GM20000 (cell line): ENCODE results near the gene CCDC30.

ENCODE experiments used
- DNase-seq: peaks from one replicate; pipeline ENCODE4 v3.0.0; 2012; ENCODE audit warnings: low spot score
- CTCF ChIP-seq: IDR thresholded peaks from 2 replicates; pipeline ENCODE4 v1.5.1; 2012; ENCODE audit warnings: mild to moderate bottlenecking, control low read depth; ENCODE audit errors: extremely low read depth, missing control alignments

Gene CCDC30

GRCh38 chr1:42529724-42530181 is 66.7 kb downstream of the CCDC30 start:
- no peak for TF ChIP-seq CTCF
- DNase-seq, result no peak

DNA sequence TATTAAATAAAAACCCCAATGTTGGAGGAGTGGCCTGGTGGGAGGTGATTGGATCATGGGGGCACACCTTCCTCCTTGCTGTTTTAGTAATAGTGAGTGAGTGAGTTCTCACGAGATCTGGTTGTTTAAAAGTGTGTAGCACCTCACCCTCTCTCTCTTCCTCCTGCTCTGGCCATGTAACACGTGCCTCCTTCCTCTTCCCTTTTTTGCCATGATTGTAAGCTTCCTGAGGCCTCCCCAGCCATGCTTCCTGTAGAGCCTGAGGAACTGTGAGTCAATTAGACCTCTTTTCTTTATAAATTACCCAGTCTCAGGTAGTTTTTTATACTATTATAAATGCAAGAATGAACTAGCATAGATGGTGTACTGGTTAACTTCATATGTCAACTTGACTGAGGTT is 68.0 kb downstream of the CCDC30 start:
- TF ChIP-seq CTCF, result no peak
- DNase-seq, result no peak

- TF ChIP-seq CTCF, result no peak
- no peak for DNase-seq
These were observed 70.2 kb downstream of the CCDC30 start for GRCh38 chr1:42533101-42533863.

- TF ChIP-seq CTCF, result no peak
These were observed 78.0 kb downstream of the CCDC30 start for GRCh38 chr1:42541104-42541503.

GRCh38 chr1:42551180-42551579 is 88.1 kb downstream of the CCDC30 start:
- no peak for DNase-seq
- no peak for TF ChIP-seq CTCF

More at GRCh38 chr1:42541104-42541503, 78.0 kb downstream of the CCDC30 start:
- no peak for DNase-seq

DNA sequence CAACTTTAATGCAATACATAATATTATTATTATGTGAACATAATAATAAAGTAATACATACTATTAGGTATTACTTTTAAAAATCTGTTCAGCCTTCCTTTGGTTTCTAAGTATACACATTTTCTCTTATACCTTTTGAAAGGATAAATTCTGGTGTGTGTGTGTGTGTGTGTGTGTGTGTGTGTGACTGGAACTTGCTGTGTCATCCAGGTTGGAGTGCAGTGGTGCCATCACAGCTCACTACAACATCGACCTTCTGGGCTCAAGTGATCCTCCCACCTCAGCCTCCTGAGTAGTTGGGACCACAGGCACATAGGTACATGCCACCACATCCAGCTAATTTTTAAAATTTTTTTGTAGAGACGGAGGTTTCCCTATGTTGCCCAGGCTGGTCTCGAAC is 88.5 kb downstream of the CCDC30 start:
- DNase-seq, result no peak
- no peak for TF ChIP-seq CTCF

DNA sequence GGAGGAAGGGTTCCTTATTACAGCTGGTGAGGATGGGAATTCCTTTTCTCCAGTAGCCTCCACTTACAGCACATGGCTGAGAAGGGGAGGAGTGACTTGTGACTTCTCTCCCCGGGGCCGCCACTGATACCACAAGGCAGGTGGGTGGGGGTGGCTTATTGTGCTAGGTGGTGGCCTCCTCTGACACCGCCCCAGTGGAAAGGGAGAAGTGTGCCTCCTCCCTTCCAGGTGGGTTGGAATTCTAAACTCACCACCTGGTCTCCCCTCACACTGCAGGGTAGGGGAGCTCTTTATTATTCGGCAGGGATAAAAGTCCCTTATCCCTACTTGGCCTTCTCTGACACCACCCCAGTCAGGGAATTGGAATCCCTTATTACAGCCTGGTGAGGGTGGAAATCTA is 89.5 kb downstream of the CCDC30 start:
- no peak for TF ChIP-seq CTCF

More for the DNA sequence above, 89.5 kb downstream of the CCDC30 start:
- no peak for DNase-seq
